HepG2 (cell line): Measurements from ENCODE around the gene BCCIP. TPM values are rescaled to one million over a fixed set of nuclear protein-coding genes. Genes with fewer than 3 reads are reported as not detected.

Source experiments
- ATAC-seq: fragments of 200-7000 bp; cut with Tn5 transposase; 3 replicates; pipeline ENCODE4 v1.9.1; 2020; ENCODE audit warnings: mild to moderate bottlenecking, moderate library complexity
- BruUV-seq: library from RNA; stranded (reverse); fragments of 400-500 nt; replicated peaks from 2 replicates; lab custom pipeline; 2021; lab: Mats Ljungman, UMichigan
- CTCF ChIA-PET: fragments of 300-600 bp; formaldehyde crosslinking; extraction: SDS; loops from one replicate; lab custom pipeline; 2021; ENCODE audit warnings: low total read pairs, inconsistent platforms, low intra/inter-chr PET ratio; lab: Yijun Ruan, JAX
- POLR2A ChIA-PET: fragments of 350-600 bp; sonication (Branson Sonifier 250); formaldehyde crosslinking; loops from one replicate; lab custom pipeline; 2020; ENCODE audit warnings: antibody characterized with exemption, inconsistent platforms; lab: Yijun Ruan, JAX
- DNase-seq: peaks from one replicate; pipeline ENCODE4 v3.0.0-alpha.2; 2015; ENCODE audit warnings: low spot score
- FAIRE-seq: peaks from 3 replicates; lab custom pipeline; 2011; peaks lifted over from hg19 to GRCh38; lab: Jason Lieb, UNC
- H2AFZ ChIP-seq: one replicate; pipeline ENCODE4 v1.6.1; 2011; ENCODE audit warnings: low read length, inconsistent platforms
- H3K27ac ChIP-seq: fragments of 300-600 bp; 3 replicates; pipeline ENCODE4 v1.8.0; 2011; ENCODE audit warnings: mixed run types, mild to moderate bottlenecking, mixed read lengths, low read length, inconsistent platforms; ENCODE audit not compliant: insufficient read depth; ENCODE audit errors: extremely low read length
- H3K27me3 ChIP-seq, 2 experiments: fragments of 200-600 bp in 1 of 2; 2 replicates in 1 of 2; 3 replicates in 1 of 2; pipeline versions ENCODE4 v1.6.0 to v1.8.0; 2011; ENCODE audit warnings: low read length in 2 of 2, mild to moderate bottlenecking in 2 of 2, moderate library complexity in 2 of 2, inconsistent platforms in 1 of 2; ENCODE audit not compliant: insufficient read depth in 2 of 2, control insufficient read depth in 1 of 2
- H3K36me3 ChIP-seq, 2 experiments: fragments of 200-600 bp in 1 of 2; replicated peaks in 1 of 2; 2 replicates in 1 of 2; 3 replicates in 1 of 2; pipeline versions ENCODE4 v1.5.1 to v1.8.0; 2011; ENCODE audit warnings: low read length in 2 of 2, inconsistent platforms in 1 of 2; ENCODE audit not compliant: insufficient read depth in 2 of 2, control insufficient read depth in 1 of 2
- H3K4me1 ChIP-seq: 2 replicates; pipeline ENCODE4 v1.5.1; 2012; ENCODE audit warnings: low read length, inconsistent platforms; ENCODE audit not compliant: insufficient read depth
- H3K4me2 ChIP-seq: 2 replicates; pipeline ENCODE4 v1.6.0; 2011; ENCODE audit warnings: low read depth, low read length, inconsistent platforms
- H3K4me3 ChIP-seq, 3 experiments: fragments of 200-600 bp in 1 of 3; sonication (generic), shearing (Covaris generic) in 1 of 3; replicated peaks in 1 of 3; 2 replicates each; pipeline ENCODE4 v1.5.1; 2011 to 2016; ENCODE audit warnings: low read length in 3 of 3, inconsistent platforms in 2 of 3, low read depth in 2 of 3, mild to moderate bottlenecking in 2 of 3, control low read depth in 1 of 3, mixed read lengths in 1 of 3; ENCODE audit not compliant: insufficient read depth in 1 of 3
- H3K79me2 ChIP-seq: one replicate; pipeline ENCODE4 v1.6.1; 2011; ENCODE audit warnings: low read length, inconsistent platforms; ENCODE audit not compliant: insufficient read depth
- H3K9ac ChIP-seq: 2 replicates; pipeline ENCODE4 v1.6.0; 2011; ENCODE audit warnings: mild to moderate bottlenecking, low read depth, low read length, inconsistent platforms; ENCODE audit not compliant: insufficient read depth
- H3K9me3 ChIP-seq: 2 replicates; pipeline ENCODE4 v1.5.1; 2012; ENCODE audit warnings: mild to moderate bottlenecking, low read length
- H4K20me1 ChIP-seq: 2 replicates; pipeline ENCODE4 v1.6.0; 2011; ENCODE audit warnings: inconsistent platforms, mild to moderate bottlenecking, low read length, moderate library complexity; ENCODE audit not compliant: insufficient read depth
- CHCHD3 ChIP-seq: sonication (generic); formaldehyde crosslinking; IDR thresholded peaks from 2 replicates; pipeline ENCODE4 v1.8.0; 2022; ENCODE audit warnings: mild to moderate bottlenecking, missing genetic modification reagents, moderate library complexity
- CREB1 ChIP-seq, 2 experiments: fragments of 450-650 bp in 1 of 2; IDR thresholded peaks; 2 replicates each; pipeline ENCODE4 v1.6.1; 2016 to 2017; ENCODE audit warnings: control low read depth in 1 of 2, mild to moderate bottlenecking in 1 of 2, missing compliant biosample characterization in 1 of 2, missing genetic modification characterization in 1 of 2
- FOXP1 ChIP-seq, 2 experiments: fragments of 450-650 bp in 1 of 2; IDR thresholded peaks; 2 replicates each; pipeline ENCODE4 v1.6.1; 2017 to 2018; ENCODE audit warnings: antibody characterized with exemption in 1 of 2
- GATA4 ChIP-seq: sonication (generic); IDR thresholded peaks from 2 replicates; pipeline ENCODE4 v1.6.1; 2016; ENCODE audit warnings: antibody characterized with exemption, low read depth, borderline replicate concordance
- MED13 ChIP-seq: sonication (generic); formaldehyde crosslinking; IDR thresholded peaks from 2 replicates; pipeline ENCODE4 v1.5.0; 2020; ENCODE audit warnings: missing genetic modification reagents
- NFIB ChIP-seq: sonication (generic); formaldehyde crosslinking; IDR thresholded peaks from 2 replicates; pipeline ENCODE4 v1.9.0; 2021; ENCODE audit warnings: missing genetic modification reagents, mild to moderate bottlenecking, borderline replicate concordance
- PHF21A ChIP-seq: sonication (generic); formaldehyde crosslinking; IDR thresholded peaks from 2 replicates; pipeline ENCODE4 v1.5.0; 2020; ENCODE audit warnings: mild to moderate bottlenecking, missing genetic modification reagents
- RXRB ChIP-seq: IDR thresholded peaks from 2 replicates; pipeline ENCODE4 v1.6.1; 2016; ENCODE audit warnings: borderline replicate concordance, missing genetic modification reagents, missing compliant biosample characterization
- ZFP1 ChIP-seq: IDR thresholded peaks from 2 replicates; pipeline ENCODE4 v1.6.1; 2016
- ZNF326 ChIP-seq: sonication (generic); formaldehyde crosslinking; IDR thresholded peaks from 2 replicates; pipeline ENCODE4 v1.4.0; 2020; ENCODE audit warnings: missing genetic modification reagents, borderline replicate concordance
- ZNF563 ChIP-seq: sonication (generic); formaldehyde crosslinking; IDR thresholded peaks from 2 replicates; pipeline ENCODE4 v1.8.0; 2022; ENCODE audit warnings: mild to moderate bottlenecking, moderate library complexity, missing genetic modification reagents
- WGBS: methylation state at CpG from one replicate; pipeline ENCODE4 v1.1.6; 2017; ENCODE audit warnings: low lambda C conversion rate; 5-methylcytosine and 5-hydroxymethylcytosine counted together
- in situ Hi-C: cut with HindIII; loops from 2 replicates; pipeline ENCODE4 v1.10.0; 2017; ENCODE audit warnings: low pct_unique_long_range_greater_than_20kb; ENCODE audit not compliant: extremely low pct_ligation_motif_present
- intact Hi-C: fragments of 100-400 bp; cut with micrococcal nuclease; formaldehyde crosslinking; loops from one replicate; pipeline ENCODE4 v1.10.0; 2022; ENCODE audit not compliant: unreplicated experiment
- polyA plus RNA-seq, 8 experiments: library from polyadenylated mRNA; depleted of rRNA in 3 of 8; stranded (reverse) in 7 of 8; unstranded in 1 of 8; fragments of >200 nt; fragmentation: Illumina TruSeq in 4 of 8; extraction: Trizol in 4 of 8; gene quantifications; 2 replicates each; pipeline versions ENCODE4 v1.2.1 to v1.2.3, GENCODE V29; 2011 to 2016; ENCODE audit warnings: low read depth in 4 of 8, missing spikeins in 1 of 8, mixed read lengths in 1 of 8; ENCODE audit not compliant: insufficient read depth in 1 of 8
- total RNA-seq, 5 experiments: library from RNA; depleted of rRNA; stranded (reverse); fragments of >200 nt; fragmentation: Illumina TruSeq; extraction: Trizol; gene quantifications; 2 replicates each; pipeline ENCODE4 v1.2.3, GENCODE V29; 2016; ENCODE audit warnings: low read depth in 1 of 5
- TF ChIP-seq, protein P1 (sequence below): sonication (generic); formaldehyde crosslinking; IDR thresholded peaks from 2 replicates; pipeline ENCODE4 v1.4.0; 2020; ENCODE audit warnings: missing genetic modification reagents, mild to moderate bottlenecking, borderline replicate concordance
- TF ChIP-seq, protein P2 (sequence below): sonication (generic); formaldehyde crosslinking; IDR thresholded peaks from 2 replicates; pipeline ENCODE4 v1.5.0; 2020; ENCODE audit warnings: mild to moderate bottlenecking, missing genetic modification reagents

The BCCIP gene
- total and polyA plus RNA-seq, 2 of the 13 experiments (the other 11 are each of a cell fraction or from before 2014, with no cell fraction given), result 37.0 to 132 TPM

DNA sequence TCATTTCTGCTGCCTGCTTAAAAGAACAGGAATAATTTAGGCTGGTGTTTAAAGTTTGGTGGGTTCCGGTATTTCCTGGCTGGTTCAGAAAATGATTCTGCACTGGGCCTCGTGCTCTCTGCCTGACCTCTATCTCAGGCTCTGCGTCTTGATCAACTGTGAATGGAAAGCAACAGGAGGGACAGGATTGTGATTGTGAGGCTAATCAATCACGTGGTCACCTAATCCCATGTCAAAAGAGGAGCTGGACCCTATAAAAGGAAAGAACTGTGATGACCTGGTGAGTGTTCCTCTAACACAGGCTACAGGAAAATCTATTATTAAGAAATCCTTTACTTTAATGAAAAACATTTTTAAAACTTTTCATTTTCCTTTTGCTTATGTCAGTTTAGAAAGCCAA lies 57.8 kb downstream of the BCCIP start, which contains the start of gene DHX32 (continued):
- TF ChIP-seq, protein P1, sequence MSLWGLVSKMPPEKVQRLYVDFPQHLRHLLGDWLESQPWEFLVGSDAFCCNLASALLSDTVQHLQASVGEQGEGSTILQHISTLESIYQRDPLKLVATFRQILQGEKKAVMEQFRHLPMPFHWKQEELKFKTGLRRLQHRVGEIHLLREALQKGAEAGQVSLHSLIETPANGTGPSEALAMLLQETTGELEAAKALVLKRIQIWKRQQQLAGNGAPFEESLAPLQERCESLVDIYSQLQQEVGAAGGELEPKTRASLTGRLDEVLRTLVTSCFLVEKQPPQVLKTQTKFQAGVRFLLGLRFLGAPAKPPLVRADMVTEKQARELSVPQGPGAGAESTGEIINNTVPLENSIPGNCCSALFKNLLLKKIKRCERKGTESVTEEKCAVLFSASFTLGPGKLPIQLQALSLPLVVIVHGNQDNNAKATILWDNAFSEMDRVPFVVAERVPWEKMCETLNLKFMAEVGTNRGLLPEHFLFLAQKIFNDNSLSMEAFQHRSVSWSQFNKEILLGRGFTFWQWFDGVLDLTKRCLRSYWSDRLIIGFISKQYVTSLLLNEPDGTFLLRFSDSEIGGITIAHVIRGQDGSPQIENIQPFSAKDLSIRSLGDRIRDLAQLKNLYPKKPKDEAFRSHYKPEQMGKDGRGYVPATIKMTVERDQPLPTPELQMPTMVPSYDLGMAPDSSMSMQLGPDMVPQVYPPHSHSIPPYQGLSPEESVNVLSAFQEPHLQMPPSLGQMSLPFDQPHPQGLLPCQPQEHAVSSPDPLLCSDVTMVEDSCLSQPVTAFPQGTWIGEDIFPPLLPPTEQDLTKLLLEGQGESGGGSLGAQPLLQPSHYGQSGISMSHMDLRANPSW (CRISPR knock-in tag), result no peak

DNA sequence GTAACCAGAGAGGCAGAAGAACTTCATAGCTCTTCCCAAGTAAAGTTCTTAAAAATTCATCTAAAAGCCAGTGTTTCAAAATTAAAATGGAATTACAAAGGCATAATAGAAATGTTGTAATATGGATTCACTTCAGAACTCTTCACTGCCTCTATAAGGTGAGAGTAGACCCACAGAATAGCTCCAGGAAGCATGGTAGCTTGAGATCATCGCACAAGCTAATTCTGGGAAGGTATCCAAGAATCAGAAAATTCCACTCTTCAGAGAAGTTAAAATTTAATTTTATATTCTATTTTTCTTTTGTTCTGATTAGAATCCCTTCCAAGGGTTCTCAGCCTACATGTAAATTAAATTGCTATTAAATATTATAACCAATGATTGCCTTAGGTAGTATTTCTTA lies 59.2 kb downstream of the BCCIP start:
- FAIRE-seq, result no peak
- no peak overlapping the region for H3K9ac ChIP-seq
- no peak overlapping the region for H3K4me3 ChIP-seq
- H3K27ac ChIP-seq, result no peak overlapping the region
- H3K79me2 ChIP-seq, result no peaks in the 10 kb centered on the region
- TF ChIP-seq ZFP1 (CRISPR knock-in tag), result no peak
- TF ChIP-seq GATA4, result no peak
- no peak for TF ChIP-seq FOXP1 (IDR thresholded peaks at IDR 0.05)
- no peak for TF ChIP-seq FOXP1 (CRISPR knock-in tag; IDR thresholded peaks at IDR 0.05)
- no peak for TF ChIP-seq ZNF326 (CRISPR knock-in tag)
- TF ChIP-seq, protein P2, sequence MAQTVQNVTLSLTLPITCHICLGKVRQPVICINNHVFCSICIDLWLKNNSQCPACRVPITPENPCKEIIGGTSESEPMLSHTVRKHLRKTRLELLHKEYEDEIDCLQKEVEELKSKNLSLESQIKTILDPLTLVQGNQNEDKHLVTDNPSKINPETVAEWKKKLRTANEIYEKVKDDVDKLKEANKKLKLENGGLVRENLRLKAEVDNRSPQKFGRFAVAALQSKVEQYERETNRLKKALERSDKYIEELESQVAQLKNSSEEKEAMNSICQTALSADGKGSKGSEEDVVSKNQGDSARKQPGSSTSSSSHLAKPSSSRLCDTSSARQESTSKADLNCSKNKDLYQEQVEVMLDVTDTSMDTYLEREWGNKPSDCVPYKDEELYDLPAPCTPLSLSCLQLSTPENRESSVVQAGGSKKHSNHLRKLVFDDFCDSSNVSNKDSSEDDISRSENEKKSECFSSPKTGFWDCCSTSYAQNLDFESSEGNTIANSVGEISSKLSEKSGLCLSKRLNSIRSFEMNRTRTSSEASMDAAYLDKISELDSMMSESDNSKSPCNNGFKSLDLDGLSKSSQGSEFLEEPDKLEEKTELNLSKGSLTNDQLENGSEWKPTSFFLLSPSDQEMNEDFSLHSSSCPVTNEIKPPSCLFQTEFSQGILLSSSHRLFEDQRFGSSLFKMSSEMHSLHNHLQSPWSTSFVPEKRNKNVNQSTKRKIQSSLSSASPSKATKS, result no peak
- no peak for TF ChIP-seq PHF21A (CRISPR knock-in tag)
- TF ChIP-seq ZNF563, result no peak
- no peak for TF ChIP-seq NFIB (CRISPR knock-in tag)
- TF ChIP-seq MED13 (CRISPR knock-in tag), result no peak
- TF ChIP-seq CHCHD3 (CRISPR knock-in tag), result no peak
- no peak for TF ChIP-seq RXRB
- TF ChIP-seq CREB1 (IDR thresholded peaks at IDR 0.05), result no peak
- TF ChIP-seq CREB1 (CRISPR knock-in tag; IDR thresholded peaks at IDR 0.05), result no peak
- TF ChIP-seq, all 625 proteins: peak for 0
- Histone ChIP-seq H3K27me3 (no peaks in the 10 kb centered on the region), H3K36me3 (no peaks in the 10 kb centered on the region), H4K20me1 (no peaks in the 10 kb centered on the region), H2AFZ (no peak overlapping the region), H3K4me1 (peaks cover 12% of the 10 kb centered on the region), H3K9me3 (peaks cover 5% of the 10 kb centered on the region; the same call in 1 of the 2 replicates), H3K4me2 (no peak overlapping the region)
- POLR2A ChIA-PET, result no interaction called here
- 100% methylated on average over 1 of the region's 1 CpG for WGBS
- DNase-seq (no peak), ATAC-seq (no peak)
- CTCF ChIA-PET, result no interaction called here
- in situ Hi-C loops, result no loop called here
- intact Hi-C loops, result no loop called here
- BruUV-seq, result no TSS peak
